SK-N-SH (cell line): ENCODE measurements around the gene KCNE1. TPM values are rescaled to one million over a fixed set of nuclear protein-coding genes. Genes with fewer than 3 reads are reported as not detected.
A peak's percentile ranks its signal among the peaks of the same experiment; 100 is the strongest.

Experiments used
- CTCF ChIA-PET: fragments of 300-600, 350-600 bp; formaldehyde crosslinking; extraction: SDS; loops from one replicate; lab custom pipeline; 2021; lab: Yijun Ruan, JAX
- POLR2A ChIA-PET: fragments of 350-600 bp; sonication (Branson Sonifier 250); formaldehyde crosslinking; extraction: SDS; loops from one replicate; lab custom pipeline; 2020; ENCODE audit warnings: antibody characterized with exemption, inconsistent platforms; lab: Yijun Ruan, JAX
- DNase-seq: peaks from one replicate; pipeline ENCODE4 v3.0.0; 2012
- H2AFZ ChIP-seq: fragments of 200-600 bp; sonication (generic); 2 replicates; pipeline ENCODE4 v1.8.1; 2016; ENCODE audit warnings: antibody characterized with exemption, mild to moderate bottlenecking, low read depth
- H3F3A ChIP-seq: fragments of 200-600 bp; sonication (generic); replicated peaks from 2 replicates; pipeline ENCODE3; 2016; ENCODE audit warnings: antibody characterized with exemption, mild to moderate bottlenecking; ENCODE audit not compliant: insufficient read depth
- H3K27ac ChIP-seq, 2 experiments: fragments of 200-500 bp in 1 of 2; fragments of 200-600 bp in 1 of 2; sonication (Bioruptor generic) in 1 of 2; sonication (generic), shearing (Covaris generic) in 1 of 2; 2 replicates each; pipeline versions ENCODE4 v1.5.1 to v1.6.1; 2014 to 2016; ENCODE audit warnings: low read depth in 2 of 2, inconsistent platforms in 1 of 2, low read length in 1 of 2, mild to moderate bottlenecking in 1 of 2, mixed read lengths in 1 of 2
- H3K27me3 ChIP-seq: fragments of 200-600 bp; sonication (generic), shearing (Covaris generic); 2 replicates; pipeline ENCODE4 v1.6.1; 2016; ENCODE audit warnings: mixed run types; ENCODE audit not compliant: insufficient read depth
- H3K36me3 ChIP-seq, 2 experiments: fragments of 200-500 bp in 1 of 2; fragments of 200-600 bp in 1 of 2; sonication (Bioruptor generic) in 1 of 2; sonication (generic) in 1 of 2; replicated peaks in 1 of 2; 2 replicates each; pipeline versions ENCODE3 to v1.5.1; 2014 to 2016; ENCODE audit warnings: low read length in 1 of 2, mild to moderate bottlenecking in 1 of 2; ENCODE audit not compliant: insufficient read depth in 2 of 2, control insufficient read depth in 1 of 2
- H3K4me1 ChIP-seq, 2 experiments: fragments of 200-500 bp in 1 of 2; fragments of 200-600 bp in 1 of 2; sonication (Bioruptor generic) in 1 of 2; sonication (generic), shearing (Covaris generic) in 1 of 2; 2 replicates each; pipeline versions ENCODE4 v1.5.1 to v1.6.1; 2014 to 2016; ENCODE audit warnings: low read depth in 1 of 2, low read length in 1 of 2, mixed run types in 1 of 2; ENCODE audit not compliant: insufficient read depth in 2 of 2, control insufficient read depth in 1 of 2
- H3K4me2 ChIP-seq: fragments of 200-600 bp; sonication (generic), shearing (Covaris generic); 2 replicates; pipeline ENCODE4 v1.6.1; 2017; ENCODE audit warnings: mixed run types
- H3K4me3 ChIP-seq, 2 experiments: fragments of 200-500 bp in 1 of 2; fragments of 200-600 bp in 1 of 2; sonication (Bioruptor generic) in 1 of 2; sonication (generic), shearing (Covaris generic) in 1 of 2; 2 replicates each; pipeline versions ENCODE4 v1.5.1 to v1.8.1; 2014 to 2016; ENCODE audit warnings: low read depth in 2 of 2, inconsistent platforms in 1 of 2, low read length in 1 of 2, mild to moderate bottlenecking in 1 of 2, mixed read lengths in 1 of 2, moderate library complexity in 1 of 2
- H3K79me2 ChIP-seq: fragments of 200-600 bp; sonication (generic); 2 replicates; pipeline ENCODE4 v1.8.1; 2017; ENCODE audit warnings: mild to moderate bottlenecking; ENCODE audit not compliant: insufficient read depth
- H3K9ac ChIP-seq: fragments of 200-600 bp; sonication (generic); 2 replicates; pipeline ENCODE4 v1.6.1; 2017; ENCODE audit warnings: mixed run types
- H3K9me2 ChIP-seq: fragments of 200-600 bp; sonication (generic); 2 replicates; pipeline ENCODE4 v1.6.1; 2017; ENCODE audit warnings: mixed run types
- H3K9me3 ChIP-seq: fragments of 200-600 bp; sonication (generic); 2 replicates; pipeline ENCODE4 v1.6.1; 2017; ENCODE audit warnings: mixed run types, mild to moderate bottlenecking, moderate library complexity
- H4K20me1 ChIP-seq: fragments of 200-600 bp; sonication (generic); 2 replicates; pipeline ENCODE4 v1.6.1; 2017; ENCODE audit warnings: mild to moderate bottlenecking, mixed run types; ENCODE audit not compliant: insufficient read depth
- CTCF ChIP-seq: fragments of 200-600 bp; sonication (generic); IDR thresholded peaks from 2 replicates; pipeline ENCODE4 v1.6.1; 2017; ENCODE audit warnings: antibody characterized with exemption, mild to moderate bottlenecking, moderate library complexity
- FOSL2 ChIP-seq: IDR thresholded peaks from 2 replicates; pipeline ENCODE4 v1.4.0; 2012; ENCODE audit warnings: low read depth, mild to moderate bottlenecking, moderate library complexity, borderline replicate concordance
- FOXJ3 ChIP-seq: sonication (generic); formaldehyde crosslinking; IDR thresholded peaks from 2 replicates; pipeline ENCODE4 v1.5.1; 2020; ENCODE audit warnings: mild to moderate bottlenecking, missing genetic modification reagents
- IRF3 ChIP-seq: fragments of 150-350 bp; IDR thresholded peaks from 2 replicates; pipeline ENCODE4 v1.6.1; 2016; ENCODE audit warnings: mild to moderate bottlenecking, low read depth, low read length
- JUND ChIP-seq: IDR thresholded peaks from 2 replicates; pipeline ENCODE4 v1.4.0; 2012
- MEF2A ChIP-seq: IDR thresholded peaks from 2 replicates; pipeline ENCODE4 v1.4.0; 2012; ENCODE audit warnings: low read depth, borderline replicate concordance
- POLR2AphosphoS5 ChIP-seq: IDR thresholded peaks from 2 replicates; pipeline ENCODE4 v1.6.1; 2012; ENCODE audit warnings: low read depth, low read length
- RCOR1 ChIP-seq: fragments of 150-350 bp; IDR thresholded peaks from 2 replicates; pipeline ENCODE4 v1.6.1; 2017; ENCODE audit warnings: antibody characterized with exemption, low read length
- USF1 ChIP-seq: IDR thresholded peaks from 2 replicates; pipeline ENCODE4 v1.4.0; 2012; ENCODE audit warnings: low read depth, borderline replicate concordance
- WGBS: methylation state at CpG from one replicate; pipeline ENCODE4 v1.1.6; 2017; ENCODE audit warnings: low lambda C conversion rate; 5-methylcytosine and 5-hydroxymethylcytosine counted together
- polyA plus RNA-seq, 3 experiments: library from polyadenylated mRNA; depleted of rRNA; stranded (reverse); fragments of >200 nt; gene quantifications; 2 replicates each; pipeline ENCODE4 v1.2.3, GENCODE V29; 2012

The KCNE1 gene
- polyA plus RNA-seq, 1 of the 3 experiments (the other 2 are of a cell fraction): 0.16 TPM

- Histone ChIP-seq H3K9me3 (no peaks in the 10 kb centered on the region), H3K27ac (peak overlapping the region; percentile 85 to 94), H3K79me2 (peaks cover 39% of the 10 kb centered on the region), H3K9ac (peak overlapping the region; percentile 95), H3K27me3 (no peaks in the 10 kb centered on the region), H3K36me3 (peaks cover 13 to 20% of the 10 kb centered on the region in 2 experiments), H3F3A (peaks cover 28% of the 10 kb centered on the region), H2AFZ (peak overlapping the region; percentile 4; the same call in 1 of the 2 replicates), H3K4me1 (peaks cover 3 to 5% of the 10 kb centered on the region in 2 experiments; a peak in 3 of 4 replicates), H3K9me2 (no peaks in the 10 kb centered on the region), H3K4me2 (peak overlapping the region; percentile 78), H3K4me3 (peak overlapping the region; percentile 49 to 64), H4K20me1 (no peaks in the 10 kb centered on the region)
- DNase-seq: no peak
- ChIA-PET CTCF (interaction anchor here (0.9 to 4.1 kb wide), 3 partner anchors 16 to 56 kb away, joined by 3 to 16 read pairs (median 4); no protein-coding TSS in a partner anchor), POLR2A (no interaction called here)
- no peak for TF ChIP-seq POLR2AphosphoS5
- 16% methylated on average over 5 of the region's 5 CpGs for WGBS
Measured at GRCh38 chr21:34526241-34526617, 14.2 kb upstream of the KCNE1 start.

GRCh38 chr21:34524646-34525601 lies 12.9 kb upstream of the KCNE1 start:
- WGBS: 85% methylated on average over 27 of the region's 31 CpGs
- Histone ChIP-seq H3F3A (peaks cover 28% of the 10 kb centered on the region), H3K27me3 (no peaks in the 10 kb centered on the region), H3K79me2 (peaks cover 39% of the 10 kb centered on the region), H3K9me3 (no peaks in the 10 kb centered on the region), H3K9ac (peak overlapping the region; percentile 95), H4K20me1 (no peaks in the 10 kb centered on the region), H3K36me3 (peaks cover 25 to 33% of the 10 kb centered on the region in 2 experiments), H3K4me3 (peak overlapping the region; percentile 49 to 64; a peak in 2 of 4 replicates), H3K4me2 (peak overlapping the region; percentile 78), H3K4me1 (peaks cover 3 to 5% of the 10 kb centered on the region in 2 experiments; a peak in 3 of 4 replicates), H2AFZ (no peak overlapping the region), H3K27ac (peak overlapping the region in 1 of 2 experiments; percentile 94; a peak in 2 of 4 replicates), H3K9me2 (no peaks in the 10 kb centered on the region)
- DNase-seq: no peak
- ChIA-PET CTCF (interaction anchor here (0.6 to 4.1 kb wide), 3 partner anchors 15 to 106 kb away, joined by 3 to 16 read pairs (median 3); no protein-coding TSS in a partner anchor), POLR2A (no interaction called here)
- TF ChIP-seq USF1: no peak
- TF ChIP-seq IRF3: no peak
- peak; percentile 20; the same call in 1 of the 2 replicates for TF ChIP-seq FOSL2
- no peak for TF ChIP-seq FOXJ3 (CRISPR knock-in tag)
- TF ChIP-seq RCOR1: no peak
- TF ChIP-seq JUND: peak; percentile 18; the same call in 1 of the 2 replicates
- peak; percentile 26; the same call in 1 of the 2 replicates for TF ChIP-seq MEF2A
- no peak for TF ChIP-seq CTCF
